SK-N-SH (cell line): Measurements from ENCODE around the gene SLC47A2. TPM values are rescaled to one million over a fixed set of nuclear protein-coding genes. Genes with fewer than 3 reads are reported as not detected.

Experiments
- CTCF ChIA-PET: fragments of 300-600, 350-600 bp; formaldehyde crosslinking; extraction: SDS; loops from one replicate; lab custom pipeline; 2021; lab: Yijun Ruan, JAX
- POLR2A ChIA-PET: fragments of 350-600 bp; sonication (Branson Sonifier 250); formaldehyde crosslinking; extraction: SDS; loops from one replicate; lab custom pipeline; 2020; ENCODE audit warnings: antibody characterized with exemption, inconsistent platforms; lab: Yijun Ruan, JAX
- DNase-seq: peaks from one replicate; pipeline ENCODE4 v3.0.0; 2012
- H2AFZ ChIP-seq: fragments of 200-600 bp; sonication (generic); 2 replicates; pipeline ENCODE4 v1.8.1; 2016; ENCODE audit warnings: antibody characterized with exemption, mild to moderate bottlenecking, low read depth
- H3F3A ChIP-seq: fragments of 200-600 bp; sonication (generic); replicated peaks from 2 replicates; pipeline ENCODE3; 2016; ENCODE audit warnings: antibody characterized with exemption, mild to moderate bottlenecking; ENCODE audit not compliant: insufficient read depth
- H3K27ac ChIP-seq, 2 experiments: fragments of 200-500 bp in 1 of 2; fragments of 200-600 bp in 1 of 2; sonication (Bioruptor generic) in 1 of 2; sonication (generic), shearing (Covaris generic) in 1 of 2; 2 replicates each; pipeline versions ENCODE4 v1.5.1 to v1.6.1; 2014 to 2016; ENCODE audit warnings: low read depth in 2 of 2, inconsistent platforms in 1 of 2, low read length in 1 of 2, mild to moderate bottlenecking in 1 of 2, mixed read lengths in 1 of 2
- H3K27me3 ChIP-seq: fragments of 200-600 bp; sonication (generic), shearing (Covaris generic); 2 replicates; pipeline ENCODE4 v1.6.1; 2016; ENCODE audit warnings: mixed run types; ENCODE audit not compliant: insufficient read depth
- H3K36me3 ChIP-seq, 2 experiments: fragments of 200-500 bp in 1 of 2; fragments of 200-600 bp in 1 of 2; sonication (Bioruptor generic) in 1 of 2; sonication (generic) in 1 of 2; replicated peaks in 1 of 2; 2 replicates each; pipeline versions ENCODE3 to v1.5.1; 2014 to 2016; ENCODE audit warnings: low read length in 1 of 2, mild to moderate bottlenecking in 1 of 2; ENCODE audit not compliant: insufficient read depth in 2 of 2, control insufficient read depth in 1 of 2
- H3K4me1 ChIP-seq, 2 experiments: fragments of 200-500 bp in 1 of 2; fragments of 200-600 bp in 1 of 2; sonication (Bioruptor generic) in 1 of 2; sonication (generic), shearing (Covaris generic) in 1 of 2; 2 replicates each; pipeline versions ENCODE4 v1.5.1 to v1.6.1; 2014 to 2016; ENCODE audit warnings: low read depth in 1 of 2, low read length in 1 of 2, mixed run types in 1 of 2; ENCODE audit not compliant: insufficient read depth in 2 of 2, control insufficient read depth in 1 of 2
- H3K4me2 ChIP-seq: fragments of 200-600 bp; sonication (generic), shearing (Covaris generic); 2 replicates; pipeline ENCODE4 v1.6.1; 2017; ENCODE audit warnings: mixed run types
- H3K4me3 ChIP-seq, 2 experiments: fragments of 200-500 bp in 1 of 2; fragments of 200-600 bp in 1 of 2; sonication (Bioruptor generic) in 1 of 2; sonication (generic), shearing (Covaris generic) in 1 of 2; 2 replicates each; pipeline versions ENCODE4 v1.5.1 to v1.8.1; 2014 to 2016; ENCODE audit warnings: low read depth in 2 of 2, inconsistent platforms in 1 of 2, low read length in 1 of 2, mild to moderate bottlenecking in 1 of 2, mixed read lengths in 1 of 2, moderate library complexity in 1 of 2
- H3K79me2 ChIP-seq: fragments of 200-600 bp; sonication (generic); 2 replicates; pipeline ENCODE4 v1.8.1; 2017; ENCODE audit warnings: mild to moderate bottlenecking; ENCODE audit not compliant: insufficient read depth
- H3K9ac ChIP-seq: fragments of 200-600 bp; sonication (generic); 2 replicates; pipeline ENCODE4 v1.6.1; 2017; ENCODE audit warnings: mixed run types
- H3K9me2 ChIP-seq: fragments of 200-600 bp; sonication (generic); 2 replicates; pipeline ENCODE4 v1.6.1; 2017; ENCODE audit warnings: mixed run types
- H3K9me3 ChIP-seq: fragments of 200-600 bp; sonication (generic); 2 replicates; pipeline ENCODE4 v1.6.1; 2017; ENCODE audit warnings: mixed run types, mild to moderate bottlenecking, moderate library complexity
- H4K20me1 ChIP-seq: fragments of 200-600 bp; sonication (generic); 2 replicates; pipeline ENCODE4 v1.6.1; 2017; ENCODE audit warnings: mild to moderate bottlenecking, mixed run types; ENCODE audit not compliant: insufficient read depth
- ELF1 ChIP-seq: IDR thresholded peaks from 2 replicates; pipeline ENCODE4 v1.4.0; 2012
- EZH2phosphoT487 ChIP-seq: fragments of 200-600 bp; sonication (generic); IDR thresholded peaks from 2 replicates; pipeline ENCODE4 v1.6.1; 2017; ENCODE audit warnings: low read depth, mixed run types, mild to moderate bottlenecking, antibody characterized with exemption, moderate library complexity, borderline replicate concordance
- FOSL2 ChIP-seq: IDR thresholded peaks from 2 replicates; pipeline ENCODE4 v1.4.0; 2012; ENCODE audit warnings: low read depth, mild to moderate bottlenecking, moderate library complexity, borderline replicate concordance
- FOXJ3 ChIP-seq: sonication (generic); formaldehyde crosslinking; IDR thresholded peaks from 2 replicates; pipeline ENCODE4 v1.5.1; 2020; ENCODE audit warnings: mild to moderate bottlenecking, missing genetic modification reagents
- FOXM1 ChIP-seq: IDR thresholded peaks from 2 replicates; pipeline ENCODE4 v1.4.0; 2012; ENCODE audit warnings: low read depth, mild to moderate bottlenecking
- GATA2 ChIP-seq: sonication (generic); formaldehyde crosslinking; IDR thresholded peaks from 2 replicates; pipeline ENCODE4 v1.5.0; 2020; ENCODE audit warnings: mild to moderate bottlenecking, missing genetic modification reagents
- JUND ChIP-seq: IDR thresholded peaks from 2 replicates; pipeline ENCODE4 v1.4.0; 2012
- MXI1 ChIP-seq: IDR thresholded peaks from 2 replicates; pipeline ENCODE4 v1.6.1; 2012; ENCODE audit warnings: mild to moderate bottlenecking, low read depth, low read length, improper control_type of control experiment
- NFIC ChIP-seq: IDR thresholded peaks from 2 replicates; pipeline ENCODE4 v1.4.0; 2012; ENCODE audit warnings: borderline replicate concordance
- NRF1 ChIP-seq: IDR thresholded peaks from 2 replicates; pipeline ENCODE4 v1.6.1; 2012; ENCODE audit warnings: low read depth, mild to moderate bottlenecking, low read length
- POLR2AphosphoS5 ChIP-seq: IDR thresholded peaks from 2 replicates; pipeline ENCODE4 v1.6.1; 2012; ENCODE audit warnings: low read depth, low read length
- RXRA ChIP-seq: IDR thresholded peaks from 2 replicates; pipeline ENCODE4 v1.4.0; 2012; ENCODE audit warnings: low read depth, mild to moderate bottlenecking, borderline replicate concordance
- SIN3A ChIP-seq: IDR thresholded peaks from 2 replicates; pipeline ENCODE4 v1.6.1; 2012; ENCODE audit warnings: low read depth, mild to moderate bottlenecking, low read length, moderate library complexity, borderline replicate concordance
- TAF1 ChIP-seq: IDR thresholded peaks from 2 replicates; pipeline ENCODE4 v1.6.1; 2012; ENCODE audit warnings: low read depth, mild to moderate bottlenecking, low read length, moderate library complexity, borderline replicate concordance
- TEAD4 ChIP-seq: IDR thresholded peaks from 2 replicates; pipeline ENCODE4 v1.4.0; 2012; ENCODE audit warnings: mild to moderate bottlenecking, borderline replicate concordance; ENCODE audit not compliant: insufficient read depth
- WGBS: methylation state at CpG from one replicate; pipeline ENCODE4 v1.1.6; 2017; ENCODE audit warnings: low lambda C conversion rate; 5-methylcytosine and 5-hydroxymethylcytosine counted together
- polyA plus RNA-seq, 3 experiments: library from polyadenylated mRNA; depleted of rRNA; stranded (reverse); fragments of >200 nt; gene quantifications; 2 replicates each; pipeline ENCODE4 v1.2.3, GENCODE V29; 2012
- TF ChIP-seq, protein P1 (sequence below): IDR thresholded peaks from 2 replicates; pipeline ENCODE4 v1.4.0; 2012; ENCODE audit warnings: low read depth, borderline replicate concordance
- TF ChIP-seq, protein P2 (sequence below): IDR thresholded peaks from 2 replicates; pipeline ENCODE4 v1.4.0; 2012; ENCODE audit warnings: low read depth
- TF ChIP-seq, protein P3 (sequence below): IDR thresholded peaks from 2 replicates; pipeline ENCODE4; 2012
- TF ChIP-seq, protein P4 (sequence below): fragments of 150-350 bp; IDR thresholded peaks from 2 replicates; pipeline ENCODE4 v1.6.1; 2016; ENCODE audit warnings: mild to moderate bottlenecking, low read depth, low read length
- TF ChIP-seq, protein P5 (sequence below): fragments of 200-600 bp; sonication (generic); IDR thresholded peaks from 2 replicates; pipeline ENCODE4 v1.6.1; 2017; ENCODE audit warnings: antibody characterized with exemption, mild to moderate bottlenecking, moderate library complexity

SLC47A2 gene
- polyA plus RNA-seq, 1 of the 3 experiments (the other 2 are of a cell fraction), result not detected

DNA sequence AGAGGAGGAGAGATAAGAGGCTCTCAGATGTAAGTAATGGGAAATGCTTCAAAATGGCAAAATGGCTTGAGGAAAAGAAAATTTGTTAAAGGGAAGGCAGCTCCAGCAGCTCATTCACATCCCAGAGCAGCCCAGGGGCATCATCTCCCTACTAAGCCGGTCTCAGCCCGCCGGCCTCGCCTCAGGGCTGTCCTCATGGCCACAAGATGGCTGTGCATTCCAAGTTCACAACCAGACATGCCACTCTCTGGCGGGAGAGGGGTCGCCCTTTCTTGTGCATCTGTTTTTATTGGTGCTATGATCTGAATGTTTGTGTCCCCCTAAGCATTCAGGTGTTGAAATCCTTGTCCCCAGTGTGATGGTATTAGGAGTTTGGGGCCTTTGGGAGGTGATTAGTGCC, 13.5 kb upstream of the SLC47A2 start:
- H3K4me2 ChIP-seq, result no peak overlapping the region
- no peak overlapping the region for H2AFZ ChIP-seq
- WGBS, result 95% methylated on average over 6 of the region's 6 CpGs
- no peak overlapping the region for H3K4me3 ChIP-seq
- no peaks in the 10 kb centered on the region for H3K9me2 ChIP-seq
- no peaks in the 10 kb centered on the region for H3K9me3 ChIP-seq
- ChIA-PET CTCF (interaction anchor here (0.6 to 3.6 kb wide), 4 partner anchors 14 to 43 kb away, joined by 4 to 19 read pairs (median 8); no protein-coding TSS in a partner anchor), POLR2A (no interaction called here)
- DNase-seq, result no peak
- no peaks in the 10 kb centered on the region for H3F3A ChIP-seq
- H3K27me3 ChIP-seq, result no peaks in the 10 kb centered on the region
- no peak overlapping the region for H3K9ac ChIP-seq
- no peaks in the 10 kb centered on the region for H4K20me1 ChIP-seq
- H3K4me1 ChIP-seq, result peaks cover 0 to 15% of the 10 kb centered on the region in 2 experiments; a peak in 2 of 4 replicates
- H3K79me2 ChIP-seq, result no peaks in the 10 kb centered on the region
- TF ChIP-seq SIN3A (no peak), FOSL2 (no peak), JUND (no peak), MXI1 (no peak), GATA2 (CRISPR knock-in tag) (no peak), POLR2AphosphoS5 (no peak), FOXJ3 (CRISPR knock-in tag) (no peak), EZH2phosphoT487 (no peak), RXRA (no peak), NFIC (no peak), ELF1 (no peak), TEAD4 (no peak), NRF1 (no peak), TAF1 (no peak), FOXM1 (no peak)
- TF ChIP-seq, protein P1, sequence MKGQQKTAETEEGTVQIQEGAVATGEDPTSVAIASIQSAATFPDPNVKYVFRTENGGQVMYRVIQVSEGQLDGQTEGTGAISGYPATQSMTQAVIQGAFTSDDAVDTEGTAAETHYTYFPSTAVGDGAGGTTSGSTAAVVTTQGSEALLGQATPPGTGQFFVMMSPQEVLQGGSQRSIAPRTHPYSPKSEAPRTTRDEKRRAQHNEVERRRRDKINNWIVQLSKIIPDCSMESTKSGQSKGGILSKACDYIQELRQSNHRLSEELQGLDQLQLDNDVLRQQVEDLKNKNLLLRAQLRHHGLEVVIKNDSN, result no peak
- TF ChIP-seq, protein P2, sequence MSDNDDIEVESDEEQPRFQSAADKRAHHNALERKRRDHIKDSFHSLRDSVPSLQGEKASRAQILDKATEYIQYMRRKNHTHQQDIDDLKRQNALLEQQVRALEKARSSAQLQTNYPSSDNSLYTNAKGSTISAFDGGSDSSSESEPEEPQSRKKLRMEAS, result no peak
- TF ChIP-seq, protein P3, sequence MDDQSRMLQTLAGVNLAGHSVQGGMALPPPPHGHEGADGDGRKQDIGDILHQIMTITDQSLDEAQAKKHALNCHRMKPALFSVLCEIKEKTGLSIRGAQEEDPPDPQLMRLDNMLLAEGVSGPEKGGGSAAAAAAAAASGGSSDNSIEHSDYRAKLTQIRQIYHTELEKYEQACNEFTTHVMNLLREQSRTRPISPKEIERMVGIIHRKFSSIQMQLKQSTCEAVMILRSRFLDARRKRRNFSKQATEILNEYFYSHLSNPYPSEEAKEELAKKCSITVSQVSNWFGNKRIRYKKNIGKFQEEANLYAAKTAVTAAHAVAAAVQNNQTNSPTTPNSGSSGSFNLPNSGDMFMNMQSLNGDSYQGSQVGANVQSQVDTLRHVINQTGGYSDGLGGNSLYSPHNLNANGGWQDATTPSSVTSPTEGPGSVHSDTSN, result no peak
- TF ChIP-seq, protein P4, sequence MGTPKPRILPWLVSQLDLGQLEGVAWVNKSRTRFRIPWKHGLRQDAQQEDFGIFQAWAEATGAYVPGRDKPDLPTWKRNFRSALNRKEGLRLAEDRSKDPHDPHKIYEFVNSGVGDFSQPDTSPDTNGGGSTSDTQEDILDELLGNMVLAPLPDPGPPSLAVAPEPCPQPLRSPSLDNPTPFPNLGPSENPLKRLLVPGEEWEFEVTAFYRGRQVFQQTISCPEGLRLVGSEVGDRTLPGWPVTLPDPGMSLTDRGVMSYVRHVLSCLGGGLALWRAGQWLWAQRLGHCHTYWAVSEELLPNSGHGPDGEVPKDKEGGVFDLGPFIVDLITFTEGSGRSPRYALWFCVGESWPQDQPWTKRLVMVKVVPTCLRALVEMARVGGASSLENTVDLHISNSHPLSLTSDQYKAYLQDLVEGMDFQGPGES, result no peak
- TF ChIP-seq, protein P5, sequence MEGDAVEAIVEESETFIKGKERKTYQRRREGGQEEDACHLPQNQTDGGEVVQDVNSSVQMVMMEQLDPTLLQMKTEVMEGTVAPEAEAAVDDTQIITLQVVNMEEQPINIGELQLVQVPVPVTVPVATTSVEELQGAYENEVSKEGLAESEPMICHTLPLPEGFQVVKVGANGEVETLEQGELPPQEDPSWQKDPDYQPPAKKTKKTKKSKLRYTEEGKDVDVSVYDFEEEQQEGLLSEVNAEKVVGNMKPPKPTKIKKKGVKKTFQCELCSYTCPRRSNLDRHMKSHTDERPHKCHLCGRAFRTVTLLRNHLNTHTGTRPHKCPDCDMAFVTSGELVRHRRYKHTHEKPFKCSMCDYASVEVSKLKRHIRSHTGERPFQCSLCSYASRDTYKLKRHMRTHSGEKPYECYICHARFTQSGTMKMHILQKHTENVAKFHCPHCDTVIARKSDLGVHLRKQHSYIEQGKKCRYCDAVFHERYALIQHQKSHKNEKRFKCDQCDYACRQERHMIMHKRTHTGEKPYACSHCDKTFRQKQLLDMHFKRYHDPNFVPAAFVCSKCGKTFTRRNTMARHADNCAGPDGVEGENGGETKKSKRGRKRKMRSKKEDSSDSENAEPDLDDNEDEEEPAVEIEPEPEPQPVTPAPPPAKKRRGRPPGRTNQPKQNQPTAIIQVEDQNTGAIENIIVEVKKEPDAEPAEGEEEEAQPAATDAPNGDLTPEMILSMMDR, result no peak
- TF ChIP-seq, all 33 proteins: peak for 0
- Histone ChIP-seq H3K36me3 (no peaks in the 10 kb centered on the region), H3K27ac (no peak overlapping the region)
